ENCODE results near the gene WBP1L.

The WBP1L gene

DNA sequence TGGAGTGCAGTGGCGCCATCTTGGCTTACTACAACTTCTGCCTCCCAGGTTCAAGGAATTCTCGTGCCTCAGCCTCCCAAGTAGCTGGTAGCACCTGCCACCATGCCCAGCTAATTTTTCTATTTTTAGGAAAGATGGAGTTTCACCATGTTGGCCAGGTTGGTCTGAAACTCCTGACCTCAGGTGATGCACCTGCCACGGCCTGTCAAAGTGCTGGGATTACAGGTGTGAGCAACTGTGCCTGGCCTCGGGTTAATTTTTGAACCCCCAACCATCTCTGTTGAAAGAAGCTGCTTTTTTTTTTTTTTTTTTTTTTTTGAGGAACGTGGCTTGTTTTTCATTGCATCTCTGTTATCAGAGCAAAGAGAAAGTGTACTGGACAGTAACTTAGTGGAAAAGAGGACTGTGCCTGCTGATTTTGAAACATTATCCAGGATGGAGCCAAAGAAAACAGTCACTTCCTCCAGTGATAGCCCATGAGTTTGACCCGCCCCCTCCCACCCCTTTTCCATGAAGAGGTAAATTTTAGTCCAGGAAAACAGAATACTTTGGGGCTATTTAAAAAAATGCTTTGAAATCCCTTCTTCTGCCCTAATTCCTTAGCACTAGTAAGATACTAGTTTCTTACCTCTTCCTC is 38.3 kb downstream of the WBP1L start:
- no peak for FAIRE-seq

- FAIRE-seq: no peak
Observed at GRCh38 chr10:102782673-102783551, 39.2 kb downstream of the WBP1L start.

DNA sequence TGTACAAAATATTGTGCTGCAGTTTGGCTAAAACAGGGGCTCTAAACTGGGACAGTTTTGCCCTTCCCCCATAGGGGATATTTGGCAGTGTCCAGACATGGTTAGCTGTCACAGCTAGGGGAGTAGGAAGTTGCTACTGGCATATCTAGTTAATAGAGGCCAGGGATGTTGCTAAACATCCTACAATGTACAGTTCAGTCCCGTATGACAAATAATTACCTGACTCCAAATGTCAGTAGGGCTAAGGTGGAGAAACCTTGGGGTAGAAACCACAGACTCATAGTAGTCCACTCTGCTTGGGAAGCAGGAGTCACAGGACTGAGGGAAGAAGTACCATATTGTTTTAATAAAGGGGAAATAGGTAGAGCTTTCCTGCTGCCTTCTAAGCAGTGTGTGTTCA is 39.8 kb downstream of the WBP1L start:
- no peak for FAIRE-seq

GRCh38 chr10:102785818-102786217 is 42.1 kb downstream of the WBP1L start:
- no peak for FAIRE-seq

- FAIRE-seq: no peak
Observed at GRCh38 chr10:102791754-102792395, 48.1 kb downstream of the WBP1L start.

DNA sequence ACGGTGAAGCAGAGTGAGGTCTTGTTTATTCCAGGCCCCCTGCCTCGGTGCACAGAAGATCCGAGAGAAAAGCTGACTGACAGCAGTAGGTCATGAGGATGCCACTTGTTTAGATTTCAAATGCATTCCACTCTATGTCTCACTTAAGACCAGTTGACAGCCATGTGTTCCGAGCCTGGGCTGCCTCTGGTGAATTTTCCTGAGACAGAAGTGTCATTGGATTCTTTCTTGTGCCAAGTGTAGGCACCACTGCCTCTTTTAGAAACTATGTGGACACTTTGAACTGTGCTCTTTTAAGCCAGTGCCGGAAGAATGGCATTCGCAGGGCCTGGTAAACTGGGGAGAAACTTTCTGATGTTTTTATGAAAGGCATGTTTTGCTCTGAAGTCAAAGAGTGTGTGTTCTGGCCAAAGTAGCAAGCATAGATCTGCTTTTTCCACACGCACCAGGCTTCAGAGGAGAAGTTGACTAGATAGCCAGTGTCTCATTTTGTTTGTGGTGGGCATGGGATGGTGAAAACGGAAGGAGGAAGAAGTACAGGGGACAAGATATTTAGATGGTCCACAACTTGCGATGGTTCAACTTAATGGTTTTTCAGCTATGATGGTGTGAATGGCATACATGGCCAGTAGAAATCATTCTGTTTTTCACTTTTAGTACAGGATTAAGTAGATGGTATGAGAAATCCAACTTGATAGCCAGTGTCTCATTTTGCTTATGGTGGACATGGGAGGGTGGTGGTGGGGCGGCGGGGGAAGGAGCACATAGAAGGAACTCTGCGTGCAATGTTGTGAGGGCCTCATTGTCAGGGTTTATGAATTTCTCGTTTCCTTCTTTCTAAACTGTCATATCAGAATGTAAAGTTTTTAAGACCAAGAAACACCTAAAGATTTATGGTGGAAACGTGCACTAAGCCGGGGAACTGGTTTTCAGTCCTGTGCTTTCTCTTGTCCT is 52.0 kb downstream of the WBP1L start:
- no peak for FAIRE-seq

GRCh38 chr10:102796407-102797176 is 52.8 kb downstream of the WBP1L start:
- FAIRE-seq: no peak

DNA sequence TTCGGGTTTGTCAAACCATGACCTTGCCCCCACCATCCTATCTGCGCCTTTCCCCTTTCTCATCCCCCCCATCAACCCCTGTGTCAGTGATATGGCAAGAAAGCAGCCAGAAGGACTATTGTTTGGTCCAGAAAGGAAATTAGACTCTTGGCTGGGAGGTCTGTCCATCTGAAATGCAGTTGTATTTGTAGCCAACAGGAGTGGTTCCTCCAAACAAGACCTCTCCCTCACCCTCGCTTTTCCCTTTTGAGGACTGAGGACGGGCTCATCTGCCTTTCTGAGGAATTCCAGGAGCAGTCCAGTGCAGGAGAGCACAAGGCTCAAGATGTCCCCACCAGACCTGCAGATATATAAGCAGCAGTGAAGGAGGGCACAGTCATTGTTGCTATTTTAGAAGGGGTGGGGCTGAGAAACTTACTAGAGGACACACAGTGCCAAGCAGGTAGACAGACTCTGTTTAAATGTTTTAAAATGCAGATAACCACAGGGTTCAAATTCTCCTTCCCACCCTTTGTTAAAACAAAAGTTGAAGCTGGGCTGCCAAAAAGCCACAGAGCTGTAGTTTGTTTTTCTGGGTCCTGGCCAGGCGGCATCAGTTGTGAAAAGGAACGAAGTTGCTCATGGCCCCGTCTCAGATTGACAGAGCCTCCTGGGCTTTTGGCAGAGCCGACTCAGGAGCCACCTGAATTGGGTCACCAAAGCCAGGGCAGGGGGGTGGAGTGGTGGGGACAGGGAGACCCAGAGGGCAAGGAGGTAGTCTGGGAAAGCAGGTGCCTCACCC is 56.1 kb downstream of the WBP1L start:
- no peak for FAIRE-seq

- no peak for FAIRE-seq
Observed at GRCh38 chr10:102800611-102801335, 57.0 kb downstream of the WBP1L start.

- no peak for FAIRE-seq
Observed at GRCh38 chr10:102801496-102801895, 57.7 kb downstream of the WBP1L start.

- FAIRE-seq: no peak
Observed at GRCh38 chr10:102801978-102802377, 58.2 kb downstream of the WBP1L start.

- FAIRE-seq: no peak
Observed at GRCh38 chr10:102802920-102803534, 59.3 kb downstream of the WBP1L start.

- FAIRE-seq: no peak
Observed at GRCh38 chr10:102804382-102805055, 60.8 kb downstream of the WBP1L start.

- no peak for FAIRE-seq
Observed at GRCh38 chr10:102808380-102808779, 64.6 kb downstream of the WBP1L start.

GRCh38 chr10:102811346-102811745 is 67.6 kb downstream of the WBP1L start:
- FAIRE-seq: no peak

- FAIRE-seq: no peak
Observed at GRCh38 chr10:102812231-102812876, 68.6 kb downstream of the WBP1L start.

GRCh38 chr10:102813017-102813541 is 69.3 kb downstream of the WBP1L start:
- no peak for FAIRE-seq

GRCh38 chr10:102813734-102814452 is 70.1 kb downstream of the WBP1L start:
- FAIRE-seq: no peak
